Measurements from ENCODE around the gene KIRREL3.

Gene KIRREL3

DNA sequence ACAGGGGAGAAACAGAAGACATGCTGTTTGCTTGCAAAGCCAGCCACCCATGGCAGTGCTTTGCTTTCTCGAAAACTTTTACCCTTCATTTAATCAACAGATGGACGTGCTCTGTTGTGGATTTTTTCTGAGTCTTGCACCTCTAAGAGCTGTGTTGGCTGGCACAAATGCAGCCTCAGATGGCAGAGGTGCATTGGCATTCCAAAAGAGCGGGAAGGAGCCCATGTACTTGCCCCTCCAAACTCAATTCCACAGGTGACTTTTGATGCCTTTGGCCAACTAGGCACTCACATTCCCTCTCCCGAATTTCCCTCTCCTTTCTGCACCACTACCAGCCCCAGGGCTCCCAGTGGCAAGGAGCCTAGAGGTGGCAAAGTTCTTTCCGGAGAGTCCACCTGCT is 1.2 kb downstream of the KIRREL3 start:
- TF ChIP-seq, protein P1, sequence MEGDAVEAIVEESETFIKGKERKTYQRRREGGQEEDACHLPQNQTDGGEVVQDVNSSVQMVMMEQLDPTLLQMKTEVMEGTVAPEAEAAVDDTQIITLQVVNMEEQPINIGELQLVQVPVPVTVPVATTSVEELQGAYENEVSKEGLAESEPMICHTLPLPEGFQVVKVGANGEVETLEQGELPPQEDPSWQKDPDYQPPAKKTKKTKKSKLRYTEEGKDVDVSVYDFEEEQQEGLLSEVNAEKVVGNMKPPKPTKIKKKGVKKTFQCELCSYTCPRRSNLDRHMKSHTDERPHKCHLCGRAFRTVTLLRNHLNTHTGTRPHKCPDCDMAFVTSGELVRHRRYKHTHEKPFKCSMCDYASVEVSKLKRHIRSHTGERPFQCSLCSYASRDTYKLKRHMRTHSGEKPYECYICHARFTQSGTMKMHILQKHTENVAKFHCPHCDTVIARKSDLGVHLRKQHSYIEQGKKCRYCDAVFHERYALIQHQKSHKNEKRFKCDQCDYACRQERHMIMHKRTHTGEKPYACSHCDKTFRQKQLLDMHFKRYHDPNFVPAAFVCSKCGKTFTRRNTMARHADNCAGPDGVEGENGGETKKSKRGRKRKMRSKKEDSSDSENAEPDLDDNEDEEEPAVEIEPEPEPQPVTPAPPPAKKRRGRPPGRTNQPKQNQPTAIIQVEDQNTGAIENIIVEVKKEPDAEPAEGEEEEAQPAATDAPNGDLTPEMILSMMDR (IDR thresholded peaks at IDR 0.05; ENCODE audit: insufficient read depth, missing control alignments), result no peak
- DNase-seq (ENCODE audit: insufficient read length, low spot score) (no peak), FAIRE-seq (no peak)

DNA sequence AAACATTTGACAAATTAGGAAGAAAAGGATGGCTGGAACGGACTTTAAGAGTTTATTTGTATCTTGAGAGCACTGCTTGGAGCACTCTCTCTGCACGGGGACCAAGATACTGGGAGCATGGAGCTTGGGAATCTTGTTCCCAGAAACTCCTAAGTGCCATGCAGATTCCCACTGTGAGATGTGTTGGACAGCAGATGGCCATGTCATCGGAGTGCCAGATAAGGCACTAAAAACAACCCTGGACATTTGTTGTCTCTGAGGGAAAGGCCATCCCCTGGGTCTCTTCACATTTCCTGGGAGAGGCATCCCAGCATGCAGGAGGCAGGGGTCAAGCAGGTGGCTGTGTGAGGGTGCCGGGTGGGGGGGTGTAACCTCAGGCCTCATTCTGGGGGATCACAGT is 2.9 kb downstream of the KIRREL3 start:
- TF ChIP-seq, protein P1 (IDR thresholded peaks at IDR 0.05; ENCODE audit: insufficient read depth, missing control alignments), result no peak
- FAIRE-seq (no peak), DNase-seq (ENCODE audit: insufficient read length, low spot score) (no peak)

DNA sequence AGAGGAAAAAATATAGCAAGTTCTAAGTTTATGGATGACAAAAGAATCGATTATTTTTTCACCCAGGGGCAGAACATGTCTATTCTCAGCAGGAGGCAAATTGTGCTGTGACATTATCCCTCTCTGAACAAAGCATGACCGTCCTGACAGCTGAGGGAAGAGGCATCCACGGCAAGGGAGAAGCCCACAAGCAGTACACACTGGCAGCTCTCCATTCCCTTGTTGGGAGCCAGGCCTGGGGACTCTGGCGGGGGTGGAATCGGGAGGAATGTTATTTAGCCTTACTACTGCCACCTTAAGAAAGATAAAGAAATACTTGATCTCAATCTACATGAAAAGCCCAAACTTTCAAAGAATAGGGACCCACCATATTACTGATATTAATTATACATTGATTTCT is 3.4 kb downstream of the KIRREL3 start:
- TF ChIP-seq, protein P1 (IDR thresholded peaks at IDR 0.05; ENCODE audit: insufficient read depth, missing control alignments), result no peak
- FAIRE-seq, result no peak
- no peak for DNase-seq (ENCODE audit: insufficient read length, low spot score)

DNA sequence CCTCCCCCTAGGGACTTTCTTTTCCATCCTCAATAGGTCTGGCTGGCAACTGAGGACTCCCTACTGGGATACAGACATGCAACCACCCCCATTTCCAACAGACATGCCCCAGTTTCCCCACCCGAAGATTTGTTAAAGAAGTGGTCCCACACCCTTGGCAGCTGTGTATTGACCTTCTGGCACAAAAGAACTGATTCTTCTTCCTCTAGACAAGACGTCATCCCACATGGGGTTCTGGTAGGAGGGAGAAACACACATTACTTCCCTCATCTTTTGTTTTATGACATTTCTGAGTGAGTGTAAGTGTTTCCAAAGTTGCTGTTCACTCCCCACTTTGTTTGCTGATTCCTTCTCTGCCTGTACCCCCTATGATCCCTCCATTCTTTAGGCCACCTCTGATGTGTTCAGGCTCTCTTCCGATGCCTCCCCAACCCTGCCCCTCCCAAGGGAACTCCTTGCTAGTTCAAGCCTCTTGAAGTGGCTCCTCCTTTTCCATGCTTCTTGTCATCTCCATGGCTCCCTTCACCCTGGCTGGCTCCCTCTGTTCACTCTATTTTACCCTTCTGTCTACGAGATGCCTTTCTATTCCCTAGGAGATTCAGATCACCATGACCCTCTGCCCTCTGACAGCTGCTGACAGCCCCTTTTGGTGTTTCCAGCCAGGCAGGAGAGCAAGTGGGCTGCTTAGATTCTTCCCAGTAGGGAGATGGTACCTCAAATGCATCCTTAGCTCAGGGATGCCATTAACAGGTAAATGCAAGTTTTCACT is 4.3 kb downstream of the KIRREL3 start:
- DNase-seq (ENCODE audit: insufficient read length, low spot score), result no peak
- TF ChIP-seq, protein P1 (IDR thresholded peaks at IDR 0.05; ENCODE audit: insufficient read depth, missing control alignments), result no peak
- FAIRE-seq, result no peak

DNA sequence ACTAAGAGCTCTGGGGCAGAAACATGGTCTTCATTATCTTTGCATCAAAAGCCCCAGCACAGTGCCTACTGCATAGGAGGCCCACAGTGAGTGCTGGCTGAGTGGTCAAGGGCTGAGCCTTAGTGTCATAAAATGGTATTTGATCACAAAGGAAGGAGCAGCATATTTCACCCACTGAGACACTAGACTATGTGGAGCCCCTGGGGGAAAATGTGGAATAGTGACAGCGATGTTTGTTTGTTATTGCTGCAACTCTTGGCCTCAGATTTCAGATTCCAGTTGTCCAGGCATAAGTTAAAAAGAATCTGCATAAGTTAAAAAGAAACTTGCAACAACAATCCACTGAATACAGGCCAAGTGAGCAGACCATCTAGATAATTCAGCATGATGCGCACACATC is 7.0 kb downstream of the KIRREL3 start:
- TF ChIP-seq, protein P1 (IDR thresholded peaks at IDR 0.05; ENCODE audit: insufficient read depth, missing control alignments), result no peak
- DNase-seq (ENCODE audit: insufficient read length, low spot score), result no peak
- FAIRE-seq, result no peak

DNA sequence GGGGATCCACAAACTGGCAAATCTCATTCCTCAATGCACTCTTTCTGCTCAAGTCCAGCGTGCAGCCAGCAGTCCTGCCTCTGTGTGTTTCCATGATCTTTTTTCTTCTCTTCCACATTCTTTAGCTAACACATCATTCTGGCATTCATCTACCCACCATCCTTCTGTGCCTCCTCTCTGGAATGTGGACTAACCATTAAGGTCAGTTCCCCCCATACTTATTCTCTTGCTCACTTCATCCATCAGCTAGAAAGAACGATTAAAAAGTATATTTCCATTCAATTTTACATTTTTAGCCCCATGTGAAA is 7.8 kb downstream of the KIRREL3 start:
- FAIRE-seq, result no peak
- TF ChIP-seq, protein P1 (IDR thresholded peaks at IDR 0.05; ENCODE audit: insufficient read depth, missing control alignments), result no peak
- no peak for DNase-seq (ENCODE audit: insufficient read length, low spot score)

DNA sequence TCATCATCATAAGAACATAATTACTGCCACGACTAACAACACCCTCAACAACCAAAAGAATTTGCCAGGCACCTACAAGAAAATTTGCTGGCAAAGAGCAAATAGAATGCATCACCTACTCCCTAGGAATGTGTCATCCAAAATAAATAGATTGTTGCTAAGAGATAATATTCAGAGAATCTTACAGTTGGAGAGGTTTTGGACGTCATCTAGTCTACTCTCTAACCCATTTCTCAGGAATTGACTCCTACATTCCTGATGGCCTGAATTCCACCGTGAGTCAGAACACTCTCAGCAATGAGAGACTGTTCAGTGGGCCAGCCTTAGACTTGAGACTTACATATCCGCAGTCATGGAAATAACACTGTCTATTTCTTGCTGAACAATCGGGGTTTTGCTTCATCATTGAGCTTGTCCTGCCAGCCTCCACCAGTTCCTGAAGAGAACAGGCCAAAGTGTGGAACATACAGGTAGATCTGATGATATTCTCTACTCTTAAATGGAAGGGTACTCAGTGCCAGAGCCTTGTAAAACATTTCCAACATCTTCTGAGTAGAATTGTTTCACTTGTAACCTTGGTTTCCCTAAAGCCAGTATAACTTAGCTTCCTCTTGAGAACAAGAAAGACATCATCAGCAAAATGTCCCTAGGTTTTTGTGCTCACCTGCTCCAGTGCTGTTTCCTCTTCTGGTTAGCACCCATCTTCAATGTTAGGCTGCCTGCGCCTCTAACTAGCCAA is 8.3 kb downstream of the KIRREL3 start:
- FAIRE-seq (no peak), DNase-seq (ENCODE audit: insufficient read length, low spot score) (no peak)
- TF ChIP-seq, protein P1 (IDR thresholded peaks at IDR 0.05; ENCODE audit: insufficient read depth, missing control alignments), result no peak

Measured in D721Med (cell line).